ENCODE data around the gene WASL.

Gene WASL

GRCh38 chr7:123771846-123772245 lies 23.0 kb upstream of the WASL start:
- H3K4me3 ChIP-seq (ENCODE audit: low read length): no peak overlapping the region
- no peak for DNase-seq (ENCODE audit: low read depth, low spot score)

GRCh38 chr7:123771256-123771655 lies 22.5 kb upstream of the WASL start:
- no peak for DNase-seq (ENCODE audit: low read depth, low spot score)
- H3K4me3 ChIP-seq (ENCODE audit: low read length): no peak overlapping the region

DNA sequence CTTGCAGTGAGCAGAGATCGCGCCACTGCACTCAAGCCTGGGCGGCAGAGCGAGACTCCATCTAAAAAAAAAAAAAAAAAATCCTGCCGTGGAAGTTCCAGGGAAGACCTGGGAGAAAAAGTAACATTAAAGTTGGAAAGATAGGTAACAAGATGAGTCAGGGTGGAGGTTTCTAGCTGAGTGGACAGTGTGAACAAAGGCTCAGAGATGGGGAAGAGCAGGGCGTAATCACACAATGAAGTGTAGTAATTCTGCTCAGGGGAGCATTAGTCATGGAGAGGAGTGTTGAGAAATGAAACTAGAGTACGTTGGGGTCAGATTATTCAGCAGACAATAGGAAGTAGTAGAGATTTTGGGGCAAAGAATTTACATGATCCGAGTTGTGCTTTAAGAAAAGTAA lies 21.6 kb upstream of the WASL start:
- DNase-seq (ENCODE audit: low read depth, low spot score): no peak
- H3K4me3 ChIP-seq (ENCODE audit: low read length): no peak overlapping the region

GRCh38 chr7:123769371-123769770 lies 20.6 kb upstream of the WASL start:
- H3K4me3 ChIP-seq (ENCODE audit: low read length): no peak overlapping the region
- no peak for DNase-seq (ENCODE audit: low read depth, low spot score)

DNA sequence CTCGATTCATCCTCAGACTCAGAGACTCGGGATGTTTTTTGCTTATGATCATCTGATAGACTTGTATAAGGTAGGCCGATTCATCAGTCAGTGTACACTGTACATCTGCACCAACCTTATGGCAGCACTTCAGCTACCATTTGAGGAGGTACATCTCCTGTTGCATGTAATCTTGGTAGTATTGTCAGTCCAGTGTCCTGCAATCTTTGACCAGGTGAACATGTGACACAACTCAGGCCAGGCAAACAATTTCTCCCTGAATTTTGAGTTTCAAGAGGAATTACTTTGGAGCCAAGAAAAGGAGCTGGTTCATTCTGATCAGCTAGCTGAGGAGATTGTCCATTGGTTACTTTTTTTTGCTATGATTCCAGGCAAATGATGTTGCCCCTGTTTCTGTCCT lies 19.7 kb upstream of the WASL start:
- no peak for DNase-seq (ENCODE audit: low read depth, low spot score)
- H3K4me3 ChIP-seq (ENCODE audit: low read length): no peak overlapping the region

- no peak overlapping the region for H3K4me3 ChIP-seq (ENCODE audit: low read length)
- DNase-seq (ENCODE audit: low read depth, low spot score): no peak
Measured at GRCh38 chr7:123763191-123763661, 14.4 kb upstream of the WASL start.

- no peak for DNase-seq (ENCODE audit: low read depth, low spot score)
- H3K4me3 ChIP-seq (ENCODE audit: low read length): no peak overlapping the region
Measured at GRCh38 chr7:123761729-123762128, 12.9 kb upstream of the WASL start.

GRCh38 chr7:123757095-123757494 lies 8.3 kb upstream of the WASL start:
- H3K4me3 ChIP-seq (ENCODE audit: low read length): no peak overlapping the region
- no peak for DNase-seq (ENCODE audit: low read depth, low spot score)

GRCh38 chr7:123755338-123755737 lies 6.5 kb upstream of the WASL start:
- no peak overlapping the region for H3K4me3 ChIP-seq (ENCODE audit: low read length)
- peak; percentile 68 for DNase-seq (ENCODE audit: low read depth, low spot score)

- H3K4me3 ChIP-seq (ENCODE audit: low read length): no peak overlapping the region
- DNase-seq (ENCODE audit: low read depth, low spot score): no peak
Measured at GRCh38 chr7:123754271-123754871, 5.6 kb upstream of the WASL start.

DNA sequence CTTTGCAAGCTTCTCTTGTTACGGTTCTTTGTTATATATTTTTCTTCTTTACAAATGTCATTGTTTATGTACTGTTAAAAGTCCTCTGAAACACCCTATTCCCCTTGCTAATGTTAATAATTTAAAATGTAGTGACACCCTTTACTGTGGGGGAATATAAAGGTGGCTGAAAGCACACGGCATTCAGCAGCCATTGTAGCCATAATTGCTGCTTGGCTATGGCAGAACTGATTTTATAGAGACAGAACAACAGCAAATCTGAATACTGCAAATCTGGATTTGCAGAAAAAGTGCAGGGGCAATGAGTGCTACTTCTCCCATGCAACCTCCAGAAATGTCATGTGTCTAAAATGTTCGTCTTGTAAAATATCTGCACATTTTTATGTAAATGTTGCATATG lies 3.7 kb upstream of the WASL start:
- H3K4me3 ChIP-seq (ENCODE audit: low read length): no peak overlapping the region
- no peak for DNase-seq (ENCODE audit: low read depth, low spot score)

DNA sequence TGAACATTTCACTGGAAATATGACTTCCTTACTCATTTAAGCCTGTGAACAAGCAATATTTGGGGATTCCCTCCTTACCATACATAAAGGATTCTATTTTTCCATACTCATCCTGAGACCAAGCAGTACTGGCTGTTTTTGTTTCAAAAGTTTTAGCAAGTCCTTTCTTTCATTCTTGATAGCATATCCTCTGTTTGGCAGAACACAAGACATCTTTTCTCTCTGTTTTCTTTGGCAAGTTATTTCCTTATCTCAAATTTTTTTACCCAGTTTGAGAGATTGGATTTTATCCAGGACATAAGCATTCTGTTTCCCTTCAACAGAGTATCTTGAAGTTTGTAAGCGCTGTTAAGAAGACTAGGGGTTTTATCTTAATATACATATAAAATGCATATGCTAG lies 3.0 kb upstream of the WASL start:
- no peak for DNase-seq (ENCODE audit: low read depth, low spot score)
- H3K4me3 ChIP-seq (ENCODE audit: low read length): no peak overlapping the region

GRCh38 chr7:123750389-123751230 lies 1.8 kb upstream of the WASL start:
- no peak for DNase-seq (ENCODE audit: low read depth, low spot score)
- no peak overlapping the region for H3K4me3 ChIP-seq (ENCODE audit: low read length)

GRCh38 chr7:123749537-123749857 lies 694 bp upstream of the WASL start:
- peak overlapping the region; percentile 93 for H3K4me3 ChIP-seq (ENCODE audit: low read length)
- DNase-seq (ENCODE audit: low read depth, low spot score): no peak

GRCh38 chr7:123748171-123748733 lies 551 bp downstream of the WASL start:
- H3K4me3 ChIP-seq (ENCODE audit: low read length): peak overlapping the region; percentile 93
- no peak for DNase-seq (ENCODE audit: low read depth, low spot score)

DNA sequence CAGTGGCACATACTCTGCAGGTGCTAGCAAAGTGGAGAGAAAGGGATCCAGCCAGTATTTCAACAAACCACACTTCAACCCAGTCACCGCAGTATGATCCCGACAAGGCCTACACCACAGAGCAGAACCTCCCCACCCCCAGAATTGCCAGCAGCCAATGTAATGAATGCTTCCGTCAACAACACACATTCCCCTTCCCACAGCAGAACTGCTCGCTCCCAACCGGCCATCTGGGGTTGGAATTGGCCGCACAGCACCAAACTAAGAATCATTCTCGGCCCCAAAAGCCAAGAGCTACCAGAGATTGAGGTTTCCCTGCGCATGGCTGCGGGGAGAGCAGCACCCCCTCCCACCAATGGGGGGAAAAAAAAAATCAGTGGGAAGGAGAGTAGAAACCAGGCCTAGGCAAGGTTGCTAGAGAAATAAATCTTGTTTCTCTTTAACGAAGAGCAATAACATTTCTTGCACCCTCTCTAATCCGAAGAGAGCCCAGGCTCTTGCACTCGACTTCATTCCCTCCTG lies 1.1 kb downstream of the WASL start:
- H3K4me3 ChIP-seq (ENCODE audit: low read length): peak overlapping the region; percentile 93
- peak; percentile 79 for DNase-seq (ENCODE audit: low read depth, low spot score)

DNA sequence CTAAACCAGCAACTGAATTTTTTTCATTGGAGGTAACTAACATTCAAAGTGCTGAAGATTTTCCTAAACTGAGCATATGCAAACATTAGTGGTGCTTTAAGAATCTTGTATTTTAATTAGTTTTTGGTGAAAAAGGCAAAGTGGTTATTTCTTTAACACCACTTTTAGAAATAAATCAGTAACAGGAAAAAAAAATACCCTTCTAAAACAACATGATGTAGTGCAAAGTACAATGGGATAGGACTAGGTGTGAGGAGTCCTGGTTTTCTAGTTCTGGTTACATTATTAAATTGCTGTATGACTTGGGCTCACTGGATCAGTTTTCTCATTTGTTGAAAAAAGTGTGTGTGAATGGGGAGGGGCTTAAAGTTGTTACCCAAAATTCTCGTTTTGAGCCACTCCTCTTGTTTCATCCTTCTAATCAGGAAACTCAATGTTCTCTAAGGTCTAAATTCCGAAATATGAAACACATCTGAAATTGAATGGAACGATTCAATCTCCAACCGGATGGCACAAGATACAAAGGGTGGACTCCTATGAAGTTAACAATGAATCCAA lies 1.8 kb downstream of the WASL start:
- DNase-seq (ENCODE audit: low read depth, low spot score): no peak

DNA sequence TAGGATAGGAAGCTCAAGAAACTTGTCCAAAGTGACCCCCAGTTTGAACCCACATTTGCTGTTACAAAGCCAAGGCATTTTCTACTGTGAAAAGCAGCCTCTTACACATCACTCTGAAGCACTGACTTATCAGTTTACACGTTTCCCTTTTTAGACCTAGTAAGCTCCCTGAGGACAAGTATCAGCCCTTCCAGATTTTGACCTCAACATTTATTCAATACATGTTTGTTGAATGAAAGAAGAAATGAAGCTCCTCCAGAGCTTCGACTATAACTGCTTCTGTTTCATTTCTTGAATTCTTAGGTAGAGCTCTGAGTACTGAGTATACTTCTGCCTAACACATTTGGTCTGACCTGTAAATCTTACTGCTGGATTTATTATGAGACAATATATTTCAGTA lies 2.7 kb downstream of the WASL start:
- no peak for DNase-seq (ENCODE audit: low read depth, low spot score)

More for the DNA sequence above, 1.8 kb downstream of the WASL start:
- peak overlapping the region; percentile 93 for H3K4me3 ChIP-seq (ENCODE audit: low read length)

GRCh38 chr7:123745437-123745836 lies 3.4 kb downstream of the WASL start:
- no peak overlapping the region for H3K4me3 ChIP-seq (ENCODE audit: low read length)
- DNase-seq (ENCODE audit: low read depth, low spot score): no peak

More for the DNA sequence above, 2.7 kb downstream of the WASL start:
- H3K4me3 ChIP-seq (ENCODE audit: low read length): no peak overlapping the region

GRCh38 chr7:123744416-123744815 lies 4.4 kb downstream of the WASL start:
- no peak overlapping the region for H3K4me3 ChIP-seq (ENCODE audit: low read length)
- no peak for DNase-seq (ENCODE audit: low read depth, low spot score)
